Activated CD8-positive, alpha-beta T cell treated with anti-CD3 and anti-CD28 coated beads for 36 hours (primary cell): ENCODE results near the gene ABCA13. TPM values are rescaled to one million over a fixed set of nuclear protein-coding genes. Genes with fewer than 3 reads are reported as not detected.
A peak's percentile ranks its signal among the peaks of the same experiment; 100 is the strongest.

ENCODE experiments used
- ATAC-seq: fragments of 200-7000 bp; cut with Tn5 transposase; one replicate; pipeline ENCODE4 v1.10.0; 2021; ENCODE audit warnings: mild to moderate bottlenecking, moderate library complexity
- CTCF ChIA-PET: fragments of 350-600 bp; sonication (Branson Sonifier 250); formaldehyde crosslinking; loops from one replicate; lab custom pipeline; 2021; ENCODE audit warnings: antibody characterized with exemption; lab: Charles Lee
- POLR2A ChIA-PET: fragments of 350-600 bp; sonication (Branson Sonifier 250); formaldehyde crosslinking; loops from one replicate; lab custom pipeline; 2021; ENCODE audit warnings: antibody characterized with exemption; lab: Charles Lee
- DNase-seq: peaks from one replicate; pipeline ENCODE4 v3.0.0-alpha.2; 2020
- H3K27ac Mint-ChIP-seq: one replicate; pipeline ENCODE4 v1.8.0; 2021; ENCODE audit warnings: mild to moderate bottlenecking, mixed read lengths
- H3K27me3 Mint-ChIP-seq: one replicate; pipeline ENCODE4 v1.8.0; 2021; ENCODE audit warnings: mixed read lengths
- H3K36me3 Mint-ChIP-seq: one replicate; pipeline ENCODE4 v1.8.0; 2021; ENCODE audit warnings: low read depth, mixed read lengths
- H3K4me1 Mint-ChIP-seq: one replicate; pipeline ENCODE4 v1.8.0; 2021; ENCODE audit warnings: low read depth, mixed read lengths
- H3K4me3 Mint-ChIP-seq: one replicate; pipeline ENCODE4 v1.8.0; 2021; ENCODE audit warnings: mild to moderate bottlenecking, moderate library complexity, mixed read lengths
- H3K9me3 Mint-ChIP-seq: one replicate; pipeline ENCODE4 v1.8.0; 2021; ENCODE audit warnings: mixed read lengths
- intact Hi-C: fragments of 100-400 bp; cut with micrococcal nuclease; formaldehyde crosslinking; loops from one replicate; pipeline ENCODE4 v1.10.0; 2022
- total RNA-seq, 2 experiments: library from RNA; stranded (reverse); gene quantifications; one replicate each; pipeline ENCODE4 v1.2.3, GENCODE V29; 2021
- TF ChIP-seq, protein P1 (sequence below): fragments of 200-600 bp; IDR thresholded peaks from one replicate; pipeline ENCODE4 v1.8.0; 2022; ENCODE audit warnings: antibody characterized with exemption, mild to moderate bottlenecking

The ABCA13 gene
- total RNA-seq, 2 experiments from 2014 or later = not detected

GRCh38 chr7:48250441-48250951 is 79.2 kb downstream of the ABCA13 start:
- Mint-ChIP-seq H3K27ac (no peak overlapping the region), H3K4me1 (peaks cover 7% of the 10 kb centered on the region), H3K9me3 (no peaks in the 10 kb centered on the region), H3K36me3 (no peaks in the 10 kb centered on the region), H3K4me3 (no peak overlapping the region), H3K27me3 (peaks cover 2% of the 10 kb centered on the region)
- intact Hi-C loops = no loop called here
- ATAC-seq (no peak), DNase-seq (no peak)
- POLR2A ChIA-PET = no interaction called here
- TF ChIP-seq, protein P1, sequence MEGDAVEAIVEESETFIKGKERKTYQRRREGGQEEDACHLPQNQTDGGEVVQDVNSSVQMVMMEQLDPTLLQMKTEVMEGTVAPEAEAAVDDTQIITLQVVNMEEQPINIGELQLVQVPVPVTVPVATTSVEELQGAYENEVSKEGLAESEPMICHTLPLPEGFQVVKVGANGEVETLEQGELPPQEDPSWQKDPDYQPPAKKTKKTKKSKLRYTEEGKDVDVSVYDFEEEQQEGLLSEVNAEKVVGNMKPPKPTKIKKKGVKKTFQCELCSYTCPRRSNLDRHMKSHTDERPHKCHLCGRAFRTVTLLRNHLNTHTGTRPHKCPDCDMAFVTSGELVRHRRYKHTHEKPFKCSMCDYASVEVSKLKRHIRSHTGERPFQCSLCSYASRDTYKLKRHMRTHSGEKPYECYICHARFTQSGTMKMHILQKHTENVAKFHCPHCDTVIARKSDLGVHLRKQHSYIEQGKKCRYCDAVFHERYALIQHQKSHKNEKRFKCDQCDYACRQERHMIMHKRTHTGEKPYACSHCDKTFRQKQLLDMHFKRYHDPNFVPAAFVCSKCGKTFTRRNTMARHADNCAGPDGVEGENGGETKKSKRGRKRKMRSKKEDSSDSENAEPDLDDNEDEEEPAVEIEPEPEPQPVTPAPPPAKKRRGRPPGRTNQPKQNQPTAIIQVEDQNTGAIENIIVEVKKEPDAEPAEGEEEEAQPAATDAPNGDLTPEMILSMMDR = no peak
- CTCF ChIA-PET = no interaction called here

DNA sequence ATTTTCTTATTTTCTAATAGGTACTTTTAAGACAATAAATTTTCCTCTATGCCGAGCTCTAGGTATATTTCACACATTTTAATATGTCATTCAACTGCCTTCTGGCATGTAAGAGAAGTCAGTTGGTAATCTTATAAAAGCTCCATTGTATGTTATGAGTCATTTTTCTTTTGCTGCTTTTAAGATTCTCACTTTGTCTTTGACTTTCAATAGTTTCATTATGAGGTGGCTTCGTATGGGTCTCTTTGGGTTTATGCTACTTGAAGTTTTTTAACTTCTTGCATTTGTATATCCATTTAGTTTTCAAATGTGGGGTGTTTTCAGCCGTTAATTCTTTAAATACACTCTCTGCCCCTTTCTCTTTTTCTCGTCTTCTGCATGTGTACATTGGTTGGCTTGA is 80.5 kb downstream of the ABCA13 start:
- intact Hi-C loops = no loop called here
- ATAC-seq = peak; percentile 61
- Mint-ChIP-seq H3K9me3 (no peaks in the 10 kb centered on the region), H3K27ac (no peak overlapping the region), H3K27me3 (peaks cover 2% of the 10 kb centered on the region), H3K4me1 (peaks cover 7% of the 10 kb centered on the region), H3K36me3 (no peaks in the 10 kb centered on the region), H3K4me3 (no peak overlapping the region)
- ChIA-PET CTCF (interaction anchor here (1.5 kb wide), 1 partner anchor 23 kb away, joined by 3 read pairs; no protein-coding TSS in a partner anchor), POLR2A (no interaction called here)
- TF ChIP-seq, protein P1 = no peak
- DNase-seq = no peak

DNA sequence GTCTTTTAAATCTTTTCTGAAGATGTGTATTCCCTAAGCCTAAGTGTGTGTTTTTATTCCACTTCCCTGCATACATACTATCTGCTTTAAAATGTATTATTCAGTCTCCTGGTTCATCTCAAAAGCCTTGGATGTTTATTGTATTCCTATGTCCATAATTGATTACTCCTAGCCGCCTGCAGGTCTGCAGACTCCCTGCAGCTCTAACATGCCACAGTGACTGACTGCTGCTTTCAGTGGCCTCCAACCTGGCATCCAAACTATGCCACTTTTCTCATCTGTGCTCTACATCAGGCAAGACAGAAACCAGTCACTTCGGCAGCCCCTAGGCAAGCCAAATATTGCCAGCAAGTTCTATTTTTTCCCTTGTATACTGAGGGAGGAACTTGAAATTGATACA is 81.7 kb downstream of the ABCA13 start:
- Mint-ChIP-seq H3K9me3 (no peaks in the 10 kb centered on the region), H3K4me3 (no peak overlapping the region), H3K4me1 (peaks cover 7% of the 10 kb centered on the region), H3K27me3 (peaks cover 1% of the 10 kb centered on the region), H3K27ac (no peak overlapping the region), H3K36me3 (no peaks in the 10 kb centered on the region)
- ChIA-PET CTCF (no interaction called here), POLR2A (no interaction called here)
- ATAC-seq (no peak), DNase-seq (no peak)
- TF ChIP-seq, protein P1 = no peak
- intact Hi-C loops = no loop called here

- peaks cover 1% of the 10 kb centered on the region for H3K27me3 Mint-ChIP-seq
- H3K36me3 Mint-ChIP-seq = no peaks in the 10 kb centered on the region
- peaks cover 7% of the 10 kb centered on the region for H3K4me1 Mint-ChIP-seq
- ATAC-seq = peak; percentile 65
- peak; percentile 3 for DNase-seq
- intact Hi-C loops = no loop called here
- ChIA-PET CTCF (interaction anchor here (0.6 to 1.1 kb wide), 2 partner anchors 10 to 714 kb away, joined by 3 read pairs; no protein-coding TSS in a partner anchor), POLR2A (interaction anchor here (1.1 kb wide), 1 partner anchor 12 kb away, joined by 4 read pairs; no protein-coding TSS in a partner anchor)
- TF ChIP-seq, protein P1 = no peak
- H3K27ac Mint-ChIP-seq = no peak overlapping the region
- H3K9me3 Mint-ChIP-seq = no peaks in the 10 kb centered on the region
- H3K4me3 Mint-ChIP-seq = no peak overlapping the region
Measured at GRCh38 chr7:48255046-48255445, 83.8 kb downstream of the ABCA13 start.

DNA sequence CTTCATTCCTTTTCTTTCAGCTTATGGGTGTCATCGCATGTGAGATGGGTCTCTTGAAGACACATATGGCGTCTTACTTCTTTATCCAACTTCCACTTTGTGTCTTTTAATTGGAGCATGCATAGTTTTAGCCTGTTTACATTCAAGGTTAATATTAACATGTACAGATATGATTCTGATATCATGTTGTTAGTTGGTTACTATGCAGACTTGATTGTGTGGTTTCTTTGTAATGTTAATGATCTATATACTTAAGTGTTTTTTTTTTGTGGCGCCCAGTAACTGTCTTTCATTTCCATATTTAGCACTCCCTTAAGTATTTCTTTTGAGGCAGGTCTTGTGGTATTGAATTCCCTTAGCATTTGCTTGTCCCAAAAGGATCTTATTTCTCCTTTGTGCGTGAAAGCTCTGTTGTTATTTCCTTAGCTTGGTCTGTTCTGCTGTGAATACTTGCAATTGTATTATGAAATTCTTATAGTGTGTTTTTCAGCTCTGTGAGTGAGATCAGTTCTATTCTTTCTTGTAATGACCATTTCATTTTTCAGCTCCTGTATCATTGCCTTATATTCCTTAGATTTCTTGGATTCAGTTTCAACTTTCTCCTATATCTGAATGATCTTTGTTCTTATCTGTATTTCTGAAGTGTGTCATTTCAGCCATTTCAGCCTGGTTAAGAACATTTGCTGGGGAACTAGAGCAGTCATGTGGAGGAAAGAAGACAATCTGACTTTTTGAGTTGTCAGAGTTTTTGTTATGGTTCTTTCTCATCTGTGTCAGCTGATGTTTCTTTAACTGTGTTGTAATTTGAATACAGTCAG is 88.4 kb downstream of the ABCA13 start:
- POLR2A ChIA-PET = no interaction called here
- ATAC-seq (no peak), DNase-seq (no peak)
- Mint-ChIP-seq H3K27me3 (peaks cover 1% of the 10 kb centered on the region), H3K36me3 (no peaks in the 10 kb centered on the region), H3K27ac (no peak overlapping the region), H3K9me3 (no peaks in the 10 kb centered on the region), H3K4me3 (no peak overlapping the region), H3K4me1 (peaks cover 2% of the 10 kb centered on the region)
- CTCF ChIA-PET = no interaction called here
- intact Hi-C loops = no loop called here
- TF ChIP-seq, protein P1 = no peak
